GM10248 (cell line): Measurements from ENCODE around the gene MRPL55.

ENCODE experiments used
- CTCF ChIA-PET: fragments of 300-600 bp; sonication (Branson Sonifier 250); formaldehyde crosslinking; extraction: SDS; loops from one replicate; lab custom pipeline; 2021; ENCODE audit warnings: antibody characterized with exemption; lab: Yijun Ruan, JAX
- POLR2A ChIA-PET: fragments of 350-650 bp; sonication (Branson Sonifier 250); formaldehyde crosslinking; extraction: SDS; loops from one replicate; lab custom pipeline; 2020; ENCODE audit warnings: antibody characterized with exemption; lab: Yijun Ruan, JAX
- DNase-seq: peaks from one replicate; pipeline ENCODE4 v3.0.0; 2012; ENCODE audit errors: extremely low spot score
- TF ChIP-seq, protein P1 (sequence below): IDR thresholded peaks from 2 replicates; pipeline ENCODE4 v1.5.1; 2012; ENCODE audit warnings: mild to moderate bottlenecking, low read depth; ENCODE audit errors: extremely low read depth, missing control alignments, control extremely low read depth

Gene MRPL55

DNA sequence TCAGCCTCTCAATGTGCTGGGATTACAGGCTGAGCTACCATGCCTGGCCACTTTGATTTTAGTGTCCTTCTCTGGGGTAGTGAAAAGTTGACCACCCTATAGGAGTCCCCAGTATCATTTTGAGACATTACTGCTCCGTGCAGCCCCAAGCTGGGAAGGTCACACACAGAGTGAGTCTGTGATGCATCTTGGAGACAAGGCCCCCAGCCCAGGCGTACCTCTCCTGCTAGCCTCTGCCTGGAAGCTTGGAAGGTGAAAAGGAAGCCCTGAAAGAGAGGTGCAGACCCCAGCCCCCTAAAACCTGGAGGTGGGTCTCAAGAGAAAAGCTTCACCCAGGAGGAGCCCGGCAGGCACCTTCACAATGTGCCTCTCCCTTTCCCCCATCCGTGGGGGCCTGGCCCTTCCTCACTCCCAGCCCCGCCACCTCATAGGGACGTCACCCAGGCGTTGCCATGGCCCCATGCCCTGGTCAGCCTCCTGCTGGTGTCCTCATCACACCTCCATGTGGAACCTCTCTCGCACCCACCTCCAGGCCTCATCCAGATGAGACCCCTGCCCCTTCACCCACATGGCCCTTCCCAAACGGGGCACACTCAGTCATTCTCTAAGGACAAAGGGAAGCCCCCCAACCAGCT, 32.2 kb downstream of the MRPL55 start:
- CTCF ChIA-PET: interaction anchor here (1.8 kb wide), 1 partner anchor 77 kb away, joined by 6 read pairs; no protein-coding TSS in a partner anchor
- TF ChIP-seq, protein P1, sequence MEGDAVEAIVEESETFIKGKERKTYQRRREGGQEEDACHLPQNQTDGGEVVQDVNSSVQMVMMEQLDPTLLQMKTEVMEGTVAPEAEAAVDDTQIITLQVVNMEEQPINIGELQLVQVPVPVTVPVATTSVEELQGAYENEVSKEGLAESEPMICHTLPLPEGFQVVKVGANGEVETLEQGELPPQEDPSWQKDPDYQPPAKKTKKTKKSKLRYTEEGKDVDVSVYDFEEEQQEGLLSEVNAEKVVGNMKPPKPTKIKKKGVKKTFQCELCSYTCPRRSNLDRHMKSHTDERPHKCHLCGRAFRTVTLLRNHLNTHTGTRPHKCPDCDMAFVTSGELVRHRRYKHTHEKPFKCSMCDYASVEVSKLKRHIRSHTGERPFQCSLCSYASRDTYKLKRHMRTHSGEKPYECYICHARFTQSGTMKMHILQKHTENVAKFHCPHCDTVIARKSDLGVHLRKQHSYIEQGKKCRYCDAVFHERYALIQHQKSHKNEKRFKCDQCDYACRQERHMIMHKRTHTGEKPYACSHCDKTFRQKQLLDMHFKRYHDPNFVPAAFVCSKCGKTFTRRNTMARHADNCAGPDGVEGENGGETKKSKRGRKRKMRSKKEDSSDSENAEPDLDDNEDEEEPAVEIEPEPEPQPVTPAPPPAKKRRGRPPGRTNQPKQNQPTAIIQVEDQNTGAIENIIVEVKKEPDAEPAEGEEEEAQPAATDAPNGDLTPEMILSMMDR: no peak
- POLR2A ChIA-PET: interaction anchor here (0.6 kb wide), 1 partner anchor 414 kb away, joined by 3 read pairs; no protein-coding TSS in a partner anchor
- no peak for DNase-seq

DNA sequence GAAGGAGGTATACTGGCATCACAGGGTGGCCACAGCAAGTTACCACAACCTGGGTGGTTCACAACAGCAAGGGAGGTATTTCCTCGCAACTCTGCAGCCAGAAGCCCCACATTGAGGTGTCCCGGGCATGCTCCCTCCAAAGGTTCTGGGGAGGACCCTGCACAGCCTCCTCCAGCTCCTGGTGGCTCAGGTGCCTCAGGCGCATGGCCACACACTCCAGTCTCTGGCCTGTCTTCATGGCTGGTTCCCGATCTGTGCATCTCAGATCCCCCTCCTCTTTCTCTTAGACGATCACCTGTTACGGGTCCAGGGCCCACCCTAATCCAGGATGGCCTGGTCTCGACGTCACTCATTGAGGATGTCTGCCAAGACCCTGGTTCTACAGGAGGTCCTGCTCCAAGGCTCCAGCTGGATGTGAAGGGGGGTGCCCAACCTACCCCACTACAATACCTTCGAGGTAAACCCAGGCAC, 33.3 kb downstream of the MRPL55 start:
- no peak for DNase-seq
- TF ChIP-seq, protein P1: no peak
- ChIA-PET POLR2A (no interaction called here), CTCF (no interaction called here)

DNA sequence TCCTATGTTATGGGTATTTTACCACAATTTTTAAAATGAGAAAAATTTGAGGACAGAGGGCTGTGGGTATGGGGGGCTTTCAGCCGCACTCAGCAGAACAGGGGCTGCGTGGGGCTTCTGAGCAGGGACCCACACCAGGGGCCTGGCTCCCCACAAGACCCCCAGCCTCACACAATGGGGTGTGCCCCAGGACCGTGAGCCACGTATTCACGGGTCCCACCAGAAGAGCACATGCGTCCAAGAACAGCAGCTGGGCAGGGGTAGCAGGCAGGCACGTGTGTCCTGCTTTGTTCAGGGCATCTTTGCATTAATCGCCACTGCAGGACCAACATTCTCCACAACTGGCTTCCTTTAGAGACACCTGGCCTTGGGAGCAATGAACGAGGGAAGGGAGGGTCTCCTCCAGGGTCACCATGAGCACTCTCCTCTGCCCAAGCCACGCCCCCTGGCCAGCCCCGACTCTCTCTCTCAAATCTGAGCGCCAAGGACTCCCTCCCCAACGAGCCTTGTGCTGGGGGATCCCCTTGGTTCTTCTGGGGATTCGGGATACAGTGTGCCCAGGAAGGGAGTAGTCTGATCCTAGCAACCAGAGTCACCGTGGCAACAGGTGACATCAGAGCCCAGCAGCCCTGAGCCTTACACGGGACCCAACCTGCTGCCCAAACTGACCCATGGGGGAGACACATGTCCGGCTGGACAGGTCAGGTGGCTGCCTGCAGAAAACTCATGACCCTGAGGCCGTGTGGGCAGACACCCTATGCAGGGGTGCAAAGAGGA, 34.0 kb downstream of the MRPL55 start:
- CTCF ChIA-PET: no interaction called here
- TF ChIP-seq, protein P1: no peak
- POLR2A ChIA-PET: no interaction called here
- DNase-seq: no peak

DNA sequence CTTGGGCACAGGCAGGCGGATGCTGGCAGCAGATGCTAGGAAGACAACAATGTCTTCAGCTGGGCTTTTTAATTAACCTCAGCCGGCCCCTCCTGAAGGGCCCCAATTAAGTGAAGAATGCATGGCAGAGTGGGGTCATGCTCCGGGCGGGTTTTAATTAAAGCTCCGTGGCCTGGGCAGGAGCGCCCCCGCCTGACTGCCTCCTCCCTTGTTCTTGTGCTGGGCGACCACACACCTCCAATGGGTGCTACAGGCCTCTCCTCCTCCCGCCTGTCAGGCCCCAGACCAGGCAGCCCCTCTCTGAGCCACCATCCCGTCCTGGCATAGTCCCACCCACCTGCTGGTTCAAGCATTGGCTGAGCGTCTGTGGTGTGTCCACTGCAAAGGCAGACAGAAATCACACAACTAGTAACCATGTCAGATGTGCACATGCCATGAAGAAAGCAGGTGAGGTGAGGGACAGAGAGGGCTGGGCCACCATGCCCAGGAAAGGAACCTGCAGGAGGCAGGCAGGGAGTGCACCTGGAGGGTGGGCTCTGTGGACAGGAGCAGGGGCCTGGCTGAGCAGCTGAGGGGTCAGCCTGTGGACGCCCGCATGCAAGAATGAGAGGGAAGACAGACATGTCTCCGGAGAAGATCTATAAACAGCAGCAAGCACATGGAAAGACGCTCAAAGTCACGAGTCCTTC, 35.1 kb downstream of the MRPL55 start:
- no peak for DNase-seq
- TF ChIP-seq, protein P1: no peak
- ChIA-PET POLR2A (no interaction called here), CTCF (interaction anchor here (1.1 to 1.4 kb wide), 2 partner anchors 16 to 70 kb away, joined by 3 to 7 read pairs; no protein-coding TSS in a partner anchor)

DNA sequence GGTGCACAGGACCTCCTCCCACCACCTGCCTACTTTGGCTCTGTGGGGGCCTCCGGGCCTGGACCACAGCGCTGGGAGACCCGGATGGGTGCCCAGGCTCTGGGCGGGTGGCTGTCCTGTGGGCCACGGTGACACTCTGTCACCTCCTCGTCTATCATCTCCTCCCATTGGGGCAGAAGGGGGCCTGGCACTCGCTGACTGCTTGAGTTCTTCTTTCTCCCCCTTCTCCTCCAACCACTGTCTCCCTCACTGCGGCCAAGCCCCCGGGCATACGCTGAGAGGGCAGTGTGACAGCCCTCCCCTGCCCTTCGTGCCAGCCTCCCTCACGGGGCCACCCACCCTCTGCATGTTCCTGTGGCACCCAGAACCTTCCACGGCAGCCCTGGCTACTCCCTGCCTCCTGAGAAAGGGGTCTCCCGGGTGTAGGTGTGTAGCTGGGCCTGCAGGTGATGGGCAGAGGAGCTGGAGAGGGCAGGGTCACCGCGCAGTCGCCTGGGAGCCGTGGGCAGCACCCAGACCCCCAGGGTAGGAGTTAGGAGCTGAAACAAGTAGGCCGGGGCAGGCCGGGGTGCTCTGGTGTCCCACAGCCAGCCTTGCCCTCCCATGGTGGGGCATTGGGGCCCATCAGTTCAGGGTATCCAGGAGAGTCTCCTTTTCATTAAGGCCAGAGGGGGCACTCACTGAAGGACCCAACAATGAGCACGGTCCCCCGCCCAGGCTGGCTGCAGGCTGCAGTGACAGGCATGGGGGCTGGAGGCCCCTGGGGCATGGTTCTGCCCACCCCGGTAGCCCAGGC, 35.8 kb downstream of the MRPL55 start:
- ChIA-PET CTCF (interaction anchor here (1.1 to 1.4 kb wide), 2 partner anchors 15 to 69 kb away, joined by 3 to 7 read pairs; no protein-coding TSS in a partner anchor), POLR2A (no interaction called here)
- TF ChIP-seq, protein P1: no peak
- no peak for DNase-seq

DNA sequence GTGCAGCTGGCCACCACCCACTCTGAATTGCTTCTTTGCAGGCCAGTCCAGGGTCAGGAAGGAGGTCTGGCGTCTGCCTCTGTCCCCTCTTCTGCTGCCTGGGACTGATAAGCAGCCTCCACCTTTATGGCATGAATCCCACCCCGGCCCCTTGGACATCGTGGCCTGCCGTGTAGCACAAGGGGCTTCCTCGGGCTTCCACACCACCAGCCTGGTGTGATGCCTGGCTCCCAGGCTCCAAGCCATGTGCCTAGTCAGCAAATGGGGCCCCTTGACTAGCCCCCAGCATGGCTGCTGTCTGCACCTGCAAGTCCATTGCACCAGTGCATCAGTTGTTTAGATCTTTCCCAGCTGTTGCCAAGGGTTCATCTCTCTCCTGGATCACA, 36.4 kb downstream of the MRPL55 start:
- ChIA-PET CTCF (no interaction called here), POLR2A (no interaction called here)
- TF ChIP-seq, protein P1: no peak

More for the DNA sequence above, 36.4 kb downstream of the MRPL55 start:
- DNase-seq: no peak
